Uterus (tissue), 4 donors: ENCODE results near the gene OR52I2. TPM values are rescaled to one million over a fixed set of nuclear protein-coding genes. Genes with fewer than 3 reads are reported as not detected.
A peak's percentile ranks its signal among the peaks of the same experiment; 100 is the strongest.

ENCODE experiments used
- DNase-seq, 2 donors: peaks; one replicate each; pipeline ENCODE4 v3.0.0-alpha.2; 2019 to 2020
- H3K27ac ChIP-seq, 2 donors: fragments of 200-600 bp; sonication (generic); 1 replicate in 1 of 2; 2 replicates in 1 of 2; pipeline ENCODE4 v1.5.1; 2016 to 2018
- H3K27me3 ChIP-seq, 2 donors: fragments of 200-600 bp; sonication (generic); one replicate each; pipeline ENCODE4 v1.5.1; 2018 to 2019; ENCODE audit warnings: control low read depth in 1 of 2
- H3K36me3 ChIP-seq, 2 donors: fragments of 200-600 bp; sonication (generic); one replicate each; pipeline ENCODE4 v1.5.1; 2019; ENCODE audit warnings: control low read depth in 1 of 2
- H3K4me1 ChIP-seq, 2 donors: fragments of 200-600 bp; sonication (generic); one replicate each; pipeline ENCODE4 v1.5.1; 2018 to 2019; ENCODE audit warnings: control low read depth in 1 of 2
- H3K4me3 ChIP-seq, 2 donors: fragments of 200-600 bp; sonication (generic); 1 replicate in 1 of 2; 2 replicates in 1 of 2; pipeline ENCODE4 v1.5.1; 2018 to 2019; ENCODE audit warnings: mild to moderate bottlenecking in 1 of 2
- H3K9me3 ChIP-seq, 2 donors: fragments of 200-600 bp; sonication (generic); one replicate each; pipeline ENCODE4 v1.5.1; 2019; ENCODE audit warnings: control low read depth in 1 of 2
- POLR2A ChIP-seq, 2 donors: fragments of 450-650 bp; IDR thresholded peaks; one replicate each; pipeline ENCODE4 v1.6.1; 2016; ENCODE audit warnings: antibody characterized with exemption in 2 of 2, mild to moderate bottlenecking in 1 of 2, moderate library complexity in 1 of 2
- intact Hi-C: fragments of 100-400 bp; cut with DNase I; formaldehyde crosslinking; loops from one replicate; pipeline ENCODE4 v1.15.1; 2023; ENCODE audit warnings: low total_unique reads
- total RNA-seq, 4 donors: library from RNA; depleted of rRNA in 3 of 4; stranded (reverse); fragments of >200 nt in 3 of 4; gene quantifications; one replicate each; pipeline versions ENCODE4 v1.1.0 to v1.2.4, GENCODE V29; 2014 to 2023
- TF ChIP-seq, protein P1 (sequence below), 4 experiments: fragments of 200-600 bp in 2 of 4; fragments of 450-650 bp in 2 of 4; sonication (generic) in 2 of 4; IDR thresholded peaks; one replicate each; pipeline ENCODE4 v1.5.1; 2016 to 2019; ENCODE audit warnings: antibody characterized with exemption in 4 of 4, mild to moderate bottlenecking in 2 of 4, moderate library complexity in 1 of 4
- donor health status: DM: yes; HTN: yes; CAD: no.

OR52I2 gene
- total RNA-seq, 4 donors from 2014 or later = not detected

DNA sequence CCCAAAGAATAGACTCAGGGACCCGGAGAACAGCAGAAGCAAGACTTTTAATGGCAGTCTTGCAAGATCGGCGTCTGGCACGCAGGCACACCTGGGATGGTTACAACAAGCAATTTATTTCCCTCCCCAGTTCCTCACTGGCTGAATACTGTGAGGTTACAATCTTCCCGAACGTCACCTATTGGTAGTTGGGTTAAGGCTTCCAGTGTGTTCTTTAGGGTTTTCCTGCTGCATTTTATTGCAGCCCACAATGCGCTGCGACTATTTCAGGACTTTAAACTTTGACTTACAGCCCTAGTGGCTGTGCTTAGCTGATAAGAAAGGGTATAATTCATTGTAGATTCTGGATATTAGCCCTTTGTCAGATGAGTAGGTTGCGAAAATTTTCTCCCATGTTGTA is 38.0 kb downstream of the OR52I2 start:
- H3K9me3 ChIP-seq = no peaks in the 10 kb centered on the region
- no peak for DNase-seq
- no peaks in the 10 kb centered on the region for H3K36me3 ChIP-seq
- H3K27ac ChIP-seq = no peak overlapping the region
- intact Hi-C loops = no loop called here
- no peak overlapping the region for H3K4me3 ChIP-seq
- H3K4me1 ChIP-seq = no peaks in the 10 kb centered on the region
- no peaks in the 10 kb centered on the region for H3K27me3 ChIP-seq
- TF ChIP-seq, protein P1, sequence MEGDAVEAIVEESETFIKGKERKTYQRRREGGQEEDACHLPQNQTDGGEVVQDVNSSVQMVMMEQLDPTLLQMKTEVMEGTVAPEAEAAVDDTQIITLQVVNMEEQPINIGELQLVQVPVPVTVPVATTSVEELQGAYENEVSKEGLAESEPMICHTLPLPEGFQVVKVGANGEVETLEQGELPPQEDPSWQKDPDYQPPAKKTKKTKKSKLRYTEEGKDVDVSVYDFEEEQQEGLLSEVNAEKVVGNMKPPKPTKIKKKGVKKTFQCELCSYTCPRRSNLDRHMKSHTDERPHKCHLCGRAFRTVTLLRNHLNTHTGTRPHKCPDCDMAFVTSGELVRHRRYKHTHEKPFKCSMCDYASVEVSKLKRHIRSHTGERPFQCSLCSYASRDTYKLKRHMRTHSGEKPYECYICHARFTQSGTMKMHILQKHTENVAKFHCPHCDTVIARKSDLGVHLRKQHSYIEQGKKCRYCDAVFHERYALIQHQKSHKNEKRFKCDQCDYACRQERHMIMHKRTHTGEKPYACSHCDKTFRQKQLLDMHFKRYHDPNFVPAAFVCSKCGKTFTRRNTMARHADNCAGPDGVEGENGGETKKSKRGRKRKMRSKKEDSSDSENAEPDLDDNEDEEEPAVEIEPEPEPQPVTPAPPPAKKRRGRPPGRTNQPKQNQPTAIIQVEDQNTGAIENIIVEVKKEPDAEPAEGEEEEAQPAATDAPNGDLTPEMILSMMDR (IDR thresholded peaks at IDR 0.05) = no peak
- no peak for TF ChIP-seq POLR2A (IDR thresholded peaks at IDR 0.05)

DNA sequence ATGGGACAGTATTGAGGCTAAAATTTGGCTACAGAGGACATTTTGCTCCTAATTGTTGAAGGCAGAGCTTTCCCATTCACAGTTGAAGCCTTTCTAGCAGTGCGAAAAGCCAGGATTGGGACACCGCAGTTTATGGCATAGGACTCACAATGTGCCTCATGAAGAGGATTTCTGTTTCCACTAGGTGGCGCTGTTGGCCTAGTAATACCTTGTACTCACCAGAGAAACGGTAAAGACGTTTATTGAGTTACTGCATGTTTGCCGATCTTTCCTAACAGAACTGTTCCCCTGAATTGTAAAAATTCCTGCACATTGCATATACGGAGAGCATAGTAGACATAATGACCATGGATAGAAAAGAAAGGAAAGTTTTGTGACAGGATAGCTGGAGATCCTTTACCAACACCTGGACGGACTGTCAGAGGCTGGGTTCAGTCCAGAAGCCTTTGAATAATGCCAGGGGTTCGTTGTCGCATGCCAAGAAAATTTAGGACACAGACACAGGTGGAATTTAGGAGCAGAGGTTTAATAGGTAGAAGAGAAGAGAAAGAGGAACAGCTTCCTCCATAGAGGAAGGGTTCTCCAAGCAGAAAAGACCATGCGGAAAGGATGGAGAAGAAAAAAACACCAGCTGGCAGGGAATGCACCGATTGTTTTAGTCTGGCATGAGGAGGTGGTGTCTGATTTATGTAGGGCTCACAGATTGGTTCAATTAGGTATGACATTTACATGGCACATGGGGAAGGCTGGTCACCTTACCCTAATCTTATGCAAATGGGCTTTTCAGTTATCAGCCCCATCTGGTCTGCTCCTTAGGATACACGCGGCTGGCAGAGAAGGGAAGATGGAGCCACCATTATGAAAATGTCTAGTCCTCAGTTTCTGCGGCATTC is 44.9 kb downstream of the OR52I2 start:
- no peaks in the 10 kb centered on the region for H3K36me3 ChIP-seq
- H3K4me3 ChIP-seq = no peak overlapping the region
- no peaks in the 10 kb centered on the region for H3K27me3 ChIP-seq
- DNase-seq = peak; percentile 23 to 32
- H3K4me1 ChIP-seq = no peaks in the 10 kb centered on the region
- TF ChIP-seq, protein P1 (IDR thresholded peaks at IDR 0.05) = peak; percentile 31 to 46 (median 40)
- TF ChIP-seq POLR2A (IDR thresholded peaks at IDR 0.05) = no peak
- no peaks in the 10 kb centered on the region for H3K9me3 ChIP-seq
- H3K27ac ChIP-seq = no peak overlapping the region
- intact Hi-C loops = no loop called here

DNA sequence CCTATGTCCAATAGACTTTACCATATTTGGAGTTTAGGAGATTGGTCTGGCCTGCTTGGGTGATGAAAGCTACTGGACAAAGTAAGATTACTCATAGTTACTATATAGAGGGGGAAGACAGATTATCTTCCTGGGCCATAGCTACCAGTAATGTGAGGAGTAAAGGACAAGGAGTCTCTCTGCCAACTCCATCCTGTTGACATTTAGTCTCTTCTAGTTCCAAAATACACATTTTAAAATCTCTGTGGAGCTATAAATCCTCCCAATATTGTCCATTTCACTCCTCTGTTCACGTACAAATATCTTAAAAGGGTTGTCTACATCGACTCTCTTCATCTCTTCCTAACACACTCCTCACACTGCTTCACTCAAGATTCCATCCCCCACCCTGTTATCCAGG is 54.6 kb downstream of the OR52I2 start:
- H3K27ac ChIP-seq = no peak overlapping the region

DNA sequence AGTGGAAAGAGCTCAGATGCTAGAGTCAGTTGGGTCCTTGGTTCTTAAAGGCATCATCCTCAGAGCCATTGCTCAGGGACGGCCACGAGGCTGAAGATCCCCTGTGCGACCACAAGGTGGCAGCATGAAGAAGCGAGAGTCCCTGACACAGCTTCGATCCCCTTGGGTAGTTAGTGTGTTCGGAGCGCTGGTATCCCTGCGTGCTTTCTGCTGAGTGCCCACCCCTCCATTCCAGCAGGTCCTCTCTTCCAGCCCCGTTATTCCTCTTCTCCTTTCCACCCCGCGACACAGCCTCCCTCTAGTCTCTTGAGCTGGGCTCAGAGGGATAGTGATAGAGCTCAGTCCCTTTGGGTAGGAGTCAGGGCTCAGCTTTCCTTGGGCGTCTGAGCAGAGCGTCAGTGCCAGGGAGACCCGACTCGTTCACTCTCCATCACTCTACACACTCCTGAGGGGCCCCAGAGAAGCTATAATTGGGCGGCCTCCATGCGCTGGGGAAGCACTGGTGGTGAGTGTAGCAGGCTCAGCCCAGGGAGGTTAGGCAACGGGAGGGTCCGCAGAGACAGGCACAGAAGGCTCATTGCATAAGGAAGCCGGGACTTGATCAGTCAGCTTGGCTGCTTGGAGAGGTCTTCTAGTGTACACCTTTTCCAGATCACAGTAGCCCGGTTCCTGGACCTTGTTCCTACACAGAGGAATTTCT is 55.6 kb downstream of the OR52I2 start, which contains the start of gene OR51D1:
OR51D1 (plus strand) TSS at position 516 of the 700 bp plus-strand sequence. CDS start 2,314 bp downstream, outside the sequence.
- Histone ChIP-seq H3K27ac (no peak within 1 kb of the TSS), H3K4me3 (peak within 1 kb of the TSS in 1 of 2 donors; percentile 18), H3K36me3 (no peaks in the 10 kb centered on the region), H3K27me3 (no peaks in the 10 kb centered on the region), H3K4me1 (no peaks in the 10 kb centered on the region), H3K9me3 (no peaks in the 10 kb centered on the region)
- DNase-seq = peak; percentile 53 to 61
- TF ChIP-seq POLR2A (IDR thresholded peaks at IDR 0.05) = no peak
- TF ChIP-seq, protein P1 (IDR thresholded peaks at IDR 0.05) = peak; percentile 67 to 82 (median 74)
- intact Hi-C loops = no loop called here

More for the DNA sequence above, 54.6 kb downstream of the OR52I2 start:
- intact Hi-C loops = no loop called here
- Histone ChIP-seq H3K4me1 (no peaks in the 10 kb centered on the region), H3K27me3 (no peaks in the 10 kb centered on the region), H3K9me3 (no peaks in the 10 kb centered on the region), H3K4me3 (no peak overlapping the region), H3K36me3 (no peaks in the 10 kb centered on the region)
- TF ChIP-seq POLR2A (IDR thresholded peaks at IDR 0.05) = no peak
- TF ChIP-seq, protein P1 (IDR thresholded peaks at IDR 0.05) = no peak
- DNase-seq = no peak

DNA sequence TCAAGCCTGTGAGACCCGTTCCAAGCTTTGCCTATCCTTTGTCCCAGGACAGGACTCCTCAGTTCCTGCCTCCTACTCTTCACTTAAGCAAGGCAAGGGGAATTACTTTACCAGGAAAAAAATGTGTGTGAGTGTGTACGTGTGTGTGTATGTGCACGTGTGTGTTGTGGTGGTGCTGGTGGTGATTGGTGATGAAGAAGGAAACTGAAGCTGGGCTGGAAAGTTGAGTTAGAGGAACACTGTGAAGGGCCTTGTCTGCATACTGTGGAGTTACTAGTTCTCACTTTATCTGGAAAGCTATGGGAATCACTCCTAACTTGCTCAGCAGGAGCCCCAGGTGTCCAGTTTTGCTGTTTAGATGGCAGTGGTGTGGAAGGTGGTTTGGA is 56.1 kb downstream of the OR52I2 start:
- no peak overlapping the region for H3K27ac ChIP-seq
- H3K36me3 ChIP-seq = no peaks in the 10 kb centered on the region
- intact Hi-C loops = no loop called here
- H3K27me3 ChIP-seq = no peaks in the 10 kb centered on the region
- DNase-seq = no peak
- TF ChIP-seq, protein P1 (IDR thresholded peaks at IDR 0.05) = no peak
- TF ChIP-seq POLR2A (IDR thresholded peaks at IDR 0.05) = no peak
- H3K4me3 ChIP-seq = no peak overlapping the region
- H3K9me3 ChIP-seq = no peaks in the 10 kb centered on the region
- no peaks in the 10 kb centered on the region for H3K4me1 ChIP-seq
